Heart left ventricle (tissue), 13 donors: ENCODE results near the gene BRWD1.

Experiments used
- POLR2A ChIP-seq, 2 donors: fragments of 450-650 bp; IDR thresholded peaks; one replicate each; pipeline ENCODE4 v1.6.1; 2017; ENCODE audit warnings: antibody characterized with exemption in 2 of 2, mild to moderate bottlenecking in 2 of 2, moderate library complexity in 2 of 2
- TF ChIP-seq, protein P1 (sequence below), 12 donors: fragments of 200-600 bp; sonication (generic) in 4 of 12; IDR thresholded peaks; one replicate each; pipeline versions ENCODE4 v1.5.0 to v1.8.0; 2018 to 2022; ENCODE audit warnings: antibody characterized with exemption in 12 of 12, mild to moderate bottlenecking in 5 of 12
- donor health status: ischemic (EF 13 %, LVEDD 7.1; RV severe dilation, severe dysfunction).
- donor health status: DM: no; HTN: yes; CAD: no.
- donor health status: DM: no; HTN: no; CAD: no.
- donor health status: ischemic (EF 25% LVEDD 6.9; RV normal size, moderate dysfunction).
- donor health status: ischemic (EF 25% LVEDD 5.7; RV mildly dilated, moderate dysfunction).
- donor health status: ischemic (EF 35%, LVEDD 5.7; RV mildly dilated, moderate dysfunction).
- donor health status: nonischemic (EF 11% LVEDD 7.7; RV severe dilation, severe dysfunction).
- donor health status: DM: yes; HTN: yes; CAD: no.
- donor health status: PGD.
- donor health status: ischemic (EF 29% LVEDD 5.4; RV normal size, mild dysfunction).
- donor health status: nonischemic (EF 23%, LVEDD 6.1; RV moderate dilation, normal function).

DNA sequence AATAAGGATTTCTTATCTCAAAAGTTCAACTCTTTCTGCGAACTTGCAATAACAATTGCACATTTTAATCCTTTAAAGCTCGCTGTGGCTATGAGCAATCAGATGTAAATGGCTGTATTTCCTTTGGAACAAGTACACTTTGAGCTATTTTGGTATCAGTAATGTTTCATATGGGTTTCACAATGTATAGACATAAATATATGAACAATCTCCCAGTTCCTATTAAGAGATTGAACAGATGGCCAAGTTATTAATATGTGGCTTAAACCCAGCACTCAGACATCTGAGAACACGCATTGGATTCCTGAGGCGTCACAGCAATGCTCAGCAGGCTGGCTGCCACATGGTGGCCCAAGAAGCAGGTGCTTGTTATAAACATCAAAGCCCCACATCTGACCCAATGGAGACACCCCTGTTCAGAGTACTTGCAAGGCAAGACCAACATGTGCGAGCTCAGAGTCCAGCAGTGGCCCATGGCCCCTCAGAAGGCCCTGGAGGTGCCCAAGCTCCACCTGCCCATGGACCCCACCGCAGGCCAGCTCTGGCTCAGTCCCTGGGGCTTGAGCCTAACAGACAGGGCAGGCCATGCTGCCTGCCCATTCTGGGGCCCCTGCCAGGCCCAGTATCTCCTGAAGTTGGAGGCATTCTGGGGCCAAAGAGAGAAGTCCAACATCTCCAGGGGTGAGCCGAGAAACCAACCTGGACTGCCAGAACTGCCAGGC, 153.9 kb downstream of the BRWD1 start:
- TF ChIP-seq, protein P1, sequence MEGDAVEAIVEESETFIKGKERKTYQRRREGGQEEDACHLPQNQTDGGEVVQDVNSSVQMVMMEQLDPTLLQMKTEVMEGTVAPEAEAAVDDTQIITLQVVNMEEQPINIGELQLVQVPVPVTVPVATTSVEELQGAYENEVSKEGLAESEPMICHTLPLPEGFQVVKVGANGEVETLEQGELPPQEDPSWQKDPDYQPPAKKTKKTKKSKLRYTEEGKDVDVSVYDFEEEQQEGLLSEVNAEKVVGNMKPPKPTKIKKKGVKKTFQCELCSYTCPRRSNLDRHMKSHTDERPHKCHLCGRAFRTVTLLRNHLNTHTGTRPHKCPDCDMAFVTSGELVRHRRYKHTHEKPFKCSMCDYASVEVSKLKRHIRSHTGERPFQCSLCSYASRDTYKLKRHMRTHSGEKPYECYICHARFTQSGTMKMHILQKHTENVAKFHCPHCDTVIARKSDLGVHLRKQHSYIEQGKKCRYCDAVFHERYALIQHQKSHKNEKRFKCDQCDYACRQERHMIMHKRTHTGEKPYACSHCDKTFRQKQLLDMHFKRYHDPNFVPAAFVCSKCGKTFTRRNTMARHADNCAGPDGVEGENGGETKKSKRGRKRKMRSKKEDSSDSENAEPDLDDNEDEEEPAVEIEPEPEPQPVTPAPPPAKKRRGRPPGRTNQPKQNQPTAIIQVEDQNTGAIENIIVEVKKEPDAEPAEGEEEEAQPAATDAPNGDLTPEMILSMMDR (IDR thresholded peaks at IDR 0.05) = no peak
- TF ChIP-seq POLR2A (IDR thresholded peaks at IDR 0.05) = no peak
